HEK293 (cell line): ENCODE data around the gene S100A10.

Experiments
- CTCF ChIA-PET: fragments of 350-600 bp; formaldehyde crosslinking; extraction: SDS; loops from one replicate; lab custom pipeline; 2021; ENCODE audit warnings: antibody characterized with exemption; lab: Yijun Ruan, JAX
- POLR2A ChIA-PET: fragments of 300-600 bp; formaldehyde crosslinking; extraction: SDS; loops from one replicate; lab custom pipeline; 2020; ENCODE audit warnings: antibody characterized with exemption, inconsistent platforms; lab: Yijun Ruan, JAX
- H3K27ac ChIP-seq: fragments of 200-500 bp; sonication (Bioruptor generic); 2 replicates; pipeline ENCODE4 v1.5.1; 2014; ENCODE audit warnings: low read depth, low read length, control low read depth, inconsistent platforms; ENCODE audit errors: extremely low read depth
- H3K36me3 ChIP-seq, 2 experiments: fragments of 200-500 bp in 1 of 2; sonication (Bioruptor generic) in 1 of 2; 1 replicate in 1 of 2; 2 replicates in 1 of 2; pipeline ENCODE4 v1.5.1; 2014 to 2017; ENCODE audit warnings: inconsistent platforms in 2 of 2, low read length in 2 of 2; ENCODE audit not compliant: control insufficient read depth in 2 of 2, insufficient read depth in 1 of 2
- H3K4me1 ChIP-seq: fragments of 200-500 bp; sonication (Bioruptor generic); 2 replicates; pipeline ENCODE4 v1.5.1; 2014; ENCODE audit warnings: mild to moderate bottlenecking, low read length, inconsistent platforms; ENCODE audit not compliant: control insufficient read depth, insufficient read depth
- H3K4me3 ChIP-seq: 2 replicates; pipeline ENCODE4 v1.5.1; 2011; ENCODE audit warnings: low read depth, mild to moderate bottlenecking, control low read depth, low read length, moderate library complexity
- H3K9me3 ChIP-seq: fragments of 200-500 bp; sonication (Bioruptor generic); 2 replicates; pipeline ENCODE4 v1.5.1; 2014; ENCODE audit warnings: low read depth, low read length, inconsistent platforms; ENCODE audit not compliant: control insufficient read depth, insufficient read depth
- GLIS2 ChIP-seq: fragments of 450-650 bp; formaldehyde crosslinking; IDR thresholded peaks from 2 replicates; pipeline ENCODE4 v1.5.1; 2016; ENCODE audit warnings: missing biosample characterization, missing genetic modification characterization
- HOXA7 ChIP-seq: sonication (generic); formaldehyde crosslinking; IDR thresholded peaks from 2 replicates; pipeline ENCODE4 v1.8.1; 2022; ENCODE audit warnings: missing genetic modification reagents, borderline replicate concordance
- KLF8 ChIP-seq: fragments of 450-650 bp; formaldehyde crosslinking; IDR thresholded peaks from 2 replicates; pipeline ENCODE4 v1.5.1; 2016; ENCODE audit warnings: missing biosample characterization, missing genetic modification characterization
- YY2 ChIP-seq: fragments of 450-650 bp; formaldehyde crosslinking; IDR thresholded peaks from 2 replicates; pipeline ENCODE4 v1.5.1; 2016; ENCODE audit warnings: missing biosample characterization, missing genetic modification characterization
- ZNF133 ChIP-seq: fragments of 450-650 bp; formaldehyde crosslinking; IDR thresholded peaks from 2 replicates; pipeline ENCODE4 v1.5.1; 2016; ENCODE audit warnings: missing biosample characterization, missing genetic modification characterization
- ZNF214 ChIP-seq: fragments of 450-650 bp; formaldehyde crosslinking; IDR thresholded peaks from 2 replicates; pipeline ENCODE4 v1.5.1; 2017; ENCODE audit warnings: missing biosample characterization, mild to moderate bottlenecking, missing genetic modification characterization, borderline replicate concordance
- ZNF223 ChIP-seq: fragments of 450-650 bp; formaldehyde crosslinking; IDR thresholded peaks from 2 replicates; pipeline ENCODE4 v1.5.1; 2016; ENCODE audit warnings: missing biosample characterization, missing genetic modification characterization
- ZNF23 ChIP-seq: fragments of 450-650 bp; formaldehyde crosslinking; IDR thresholded peaks from 2 replicates; pipeline ENCODE4 v1.5.1; 2016; ENCODE audit warnings: missing biosample characterization, missing genetic modification characterization, borderline replicate concordance
- ZNF354C ChIP-seq: fragments of 450-650 bp; formaldehyde crosslinking; IDR thresholded peaks from 2 replicates; pipeline ENCODE4 v1.5.1; 2016; ENCODE audit warnings: missing biosample characterization, missing genetic modification characterization, low read depth, borderline replicate concordance
- ZNF544 ChIP-seq: fragments of 450-650 bp; formaldehyde crosslinking; IDR thresholded peaks from 2 replicates; pipeline ENCODE4 v1.5.0; 2017; ENCODE audit warnings: missing biosample characterization, missing genetic modification characterization
- ZNF626 ChIP-seq: fragments of 450-650 bp; sonication (Bioruptor Pico); formaldehyde crosslinking; IDR thresholded peaks from 2 replicates; pipeline ENCODE4 v1.5.1; 2018; ENCODE audit warnings: missing biosample characterization, missing genetic modification characterization, inconsistent platforms
- ZNF837 ChIP-seq: fragments of 450-650 bp; formaldehyde crosslinking; IDR thresholded peaks from 2 replicates; pipeline ENCODE4 v1.5.1; 2016; ENCODE audit warnings: missing biosample characterization, missing genetic modification characterization
- ZNF843 ChIP-seq: fragments of 450-650 bp; formaldehyde crosslinking; IDR thresholded peaks from 2 replicates; pipeline ENCODE4 v1.5.1; 2016; ENCODE audit warnings: missing biosample characterization, missing genetic modification characterization
- ZSCAN23 ChIP-seq: fragments of 450-650 bp; formaldehyde crosslinking; IDR thresholded peaks from 2 replicates; pipeline ENCODE4 v1.5.1; 2016; ENCODE audit warnings: missing biosample characterization, missing genetic modification characterization
- TF ChIP-seq, protein P1 (sequence below): fragments of 450-650 bp; formaldehyde crosslinking; IDR thresholded peaks from 2 replicates; pipeline ENCODE4 v1.5.1; 2016; ENCODE audit warnings: missing biosample characterization, missing genetic modification characterization
- TF ChIP-seq, protein P2 (sequence below): fragments of 450-650 bp; formaldehyde crosslinking; IDR thresholded peaks from 2 replicates; pipeline ENCODE4 v1.5.1; 2016; ENCODE audit warnings: missing biosample characterization, missing genetic modification characterization, low read depth
- TF ChIP-seq, protein P3 (sequence below): fragments of 450-650 bp; formaldehyde crosslinking; IDR thresholded peaks from 2 replicates; pipeline ENCODE4 v1.5.1; 2016; ENCODE audit warnings: missing biosample characterization, missing genetic modification characterization
- TF ChIP-seq, protein P4 (sequence below): fragments of 450-650 bp; formaldehyde crosslinking; IDR thresholded peaks from 2 replicates; pipeline ENCODE4 v1.5.1; 2017; ENCODE audit warnings: missing biosample characterization, missing genetic modification characterization
- TF ChIP-seq, protein P5 (sequence below): fragments of 450-650 bp; IDR thresholded peaks from 2 replicates; pipeline ENCODE4 v1.5.1; 2018; ENCODE audit warnings: missing biosample characterization, mild to moderate bottlenecking, missing genetic modification characterization

Gene S100A10

DNA sequence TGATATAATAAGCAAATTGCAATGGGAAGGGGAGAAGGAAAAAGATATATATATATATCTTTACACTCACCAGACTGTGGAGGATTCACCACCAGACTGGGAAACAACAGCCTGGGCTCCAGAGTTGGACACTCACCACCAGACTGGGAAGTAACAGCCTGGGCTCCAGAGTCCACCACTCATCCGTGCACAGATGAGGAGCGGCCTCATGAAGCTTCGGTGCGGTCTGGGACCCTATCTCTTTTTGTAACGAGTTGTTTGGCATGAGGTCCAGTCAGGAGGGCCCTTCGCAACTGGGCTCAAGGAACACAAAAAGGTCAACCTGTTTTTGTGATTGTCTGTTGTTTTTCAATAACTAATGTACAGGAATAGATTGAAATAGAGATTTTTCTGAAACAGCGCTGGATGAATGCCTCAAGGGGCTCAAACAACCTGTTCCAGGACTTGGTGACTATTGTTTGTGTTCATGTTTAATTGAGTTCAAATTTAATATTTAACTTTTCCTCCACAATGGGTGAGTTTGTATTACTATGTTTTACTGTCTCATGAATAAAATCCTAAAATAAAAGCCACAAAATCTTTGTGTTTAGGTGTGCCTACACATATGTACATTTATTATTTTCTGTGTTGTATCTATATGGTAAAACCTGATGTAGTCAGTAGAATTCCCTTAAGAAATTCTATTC is 40.1 kb downstream of the S100A10 start:
- TF ChIP-seq YY2 (tag by site-specific recombination) (no peak), ZNF544 (tag by site-specific recombination) (no peak), ZNF626 (tag by site-specific recombination) (no peak), KLF8 (tag by site-specific recombination) (no peak), ZNF133 (no peak), ZNF214 (tag by site-specific recombination) (no peak), ZNF23 (no peak)
- TF ChIP-seq, protein P1, sequence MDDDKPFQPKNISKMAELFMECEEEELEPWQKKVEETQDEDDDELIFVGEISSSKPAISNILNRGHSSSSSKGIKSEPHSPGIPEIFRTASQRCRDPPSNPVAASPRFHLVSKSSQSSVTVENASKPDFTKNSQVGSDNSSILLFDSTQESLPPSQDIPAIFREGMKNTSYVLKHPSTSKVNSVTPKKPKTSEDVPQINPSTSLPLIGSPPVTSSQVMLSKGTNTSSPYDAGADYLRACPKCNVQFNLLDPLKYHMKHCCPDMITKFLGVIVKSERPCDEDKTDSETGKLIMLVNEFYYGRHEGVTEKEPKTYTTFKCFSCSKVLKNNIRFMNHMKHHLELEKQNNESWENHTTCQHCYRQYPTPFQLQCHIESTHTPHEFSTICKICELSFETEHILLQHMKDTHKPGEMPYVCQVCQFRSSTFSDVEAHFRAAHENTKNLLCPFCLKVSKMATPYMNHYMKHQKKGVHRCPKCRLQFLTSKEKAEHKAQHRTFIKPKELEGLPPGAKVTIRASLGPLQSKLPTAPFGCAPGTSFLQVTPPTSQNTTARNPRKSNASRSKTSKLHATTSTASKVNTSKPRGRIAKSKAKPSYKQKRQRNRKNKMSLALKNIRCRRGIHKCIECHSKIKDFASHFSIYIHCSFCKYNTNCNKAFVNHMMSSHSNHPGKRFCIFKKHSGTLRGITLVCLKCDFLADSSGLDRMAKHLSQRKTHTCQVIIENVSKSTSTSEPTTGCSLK (tag by site-specific recombination) = no peak
- TF ChIP-seq, protein P2, sequence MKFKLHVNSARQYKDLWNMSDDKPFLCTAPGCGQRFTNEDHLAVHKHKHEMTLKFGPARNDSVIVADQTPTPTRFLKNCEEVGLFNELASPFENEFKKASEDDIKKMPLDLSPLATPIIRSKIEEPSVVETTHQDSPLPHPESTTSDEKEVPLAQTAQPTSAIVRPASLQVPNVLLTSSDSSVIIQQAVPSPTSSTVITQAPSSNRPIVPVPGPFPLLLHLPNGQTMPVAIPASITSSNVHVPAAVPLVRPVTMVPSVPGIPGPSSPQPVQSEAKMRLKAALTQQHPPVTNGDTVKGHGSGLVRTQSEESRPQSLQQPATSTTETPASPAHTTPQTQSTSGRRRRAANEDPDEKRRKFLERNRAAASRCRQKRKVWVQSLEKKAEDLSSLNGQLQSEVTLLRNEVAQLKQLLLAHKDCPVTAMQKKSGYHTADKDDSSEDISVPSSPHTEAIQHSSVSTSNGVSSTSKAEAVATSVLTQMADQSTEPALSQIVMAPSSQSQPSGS (tag by site-specific recombination) = no peak
- TF ChIP-seq, protein P3, sequence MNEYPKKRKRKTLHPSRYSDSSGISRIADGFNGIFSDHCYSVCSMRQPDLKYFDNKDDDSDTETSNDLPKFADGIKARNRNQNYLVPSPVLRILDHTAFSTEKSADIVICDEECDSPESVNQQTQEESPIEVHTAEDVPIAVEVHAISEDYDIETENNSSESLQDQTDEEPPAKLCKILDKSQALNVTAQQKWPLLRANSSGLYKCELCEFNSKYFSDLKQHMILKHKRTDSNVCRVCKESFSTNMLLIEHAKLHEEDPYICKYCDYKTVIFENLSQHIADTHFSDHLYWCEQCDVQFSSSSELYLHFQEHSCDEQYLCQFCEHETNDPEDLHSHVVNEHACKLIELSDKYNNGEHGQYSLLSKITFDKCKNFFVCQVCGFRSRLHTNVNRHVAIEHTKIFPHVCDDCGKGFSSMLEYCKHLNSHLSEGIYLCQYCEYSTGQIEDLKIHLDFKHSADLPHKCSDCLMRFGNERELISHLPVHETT = no peak
- TF ChIP-seq, protein P4, sequence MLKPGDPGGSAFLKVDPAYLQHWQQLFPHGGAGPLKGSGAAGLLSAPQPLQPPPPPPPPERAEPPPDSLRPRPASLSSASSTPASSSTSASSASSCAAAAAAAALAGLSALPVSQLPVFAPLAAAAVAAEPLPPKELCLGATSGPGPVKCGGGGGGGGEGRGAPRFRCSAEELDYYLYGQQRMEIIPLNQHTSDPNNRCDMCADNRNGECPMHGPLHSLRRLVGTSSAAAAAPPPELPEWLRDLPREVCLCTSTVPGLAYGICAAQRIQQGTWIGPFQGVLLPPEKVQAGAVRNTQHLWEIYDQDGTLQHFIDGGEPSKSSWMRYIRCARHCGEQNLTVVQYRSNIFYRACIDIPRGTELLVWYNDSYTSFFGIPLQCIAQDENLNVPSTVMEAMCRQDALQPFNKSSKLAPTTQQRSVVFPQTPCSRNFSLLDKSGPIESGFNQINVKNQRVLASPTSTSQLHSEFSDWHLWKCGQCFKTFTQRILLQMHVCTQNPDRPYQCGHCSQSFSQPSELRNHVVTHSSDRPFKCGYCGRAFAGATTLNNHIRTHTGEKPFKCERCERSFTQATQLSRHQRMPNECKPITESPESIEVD (tag by site-specific recombination) = no peak
- Histone ChIP-seq H3K4me1 (no peaks in the 10 kb centered on the region), H3K9me3 (no peaks in the 10 kb centered on the region), H3K36me3 (no peaks in the 10 kb centered on the region), H3K27ac (no peak overlapping the region), H3K4me3 (no peak overlapping the region)
- POLR2A ChIA-PET = no interaction called here
- CTCF ChIA-PET = interaction anchor here (0.6 to 1.3 kb wide), 7 partner anchors 9 to 446 kb away, joined by 3 to 6 read pairs (median 4); no protein-coding TSS in a partner anchor

DNA sequence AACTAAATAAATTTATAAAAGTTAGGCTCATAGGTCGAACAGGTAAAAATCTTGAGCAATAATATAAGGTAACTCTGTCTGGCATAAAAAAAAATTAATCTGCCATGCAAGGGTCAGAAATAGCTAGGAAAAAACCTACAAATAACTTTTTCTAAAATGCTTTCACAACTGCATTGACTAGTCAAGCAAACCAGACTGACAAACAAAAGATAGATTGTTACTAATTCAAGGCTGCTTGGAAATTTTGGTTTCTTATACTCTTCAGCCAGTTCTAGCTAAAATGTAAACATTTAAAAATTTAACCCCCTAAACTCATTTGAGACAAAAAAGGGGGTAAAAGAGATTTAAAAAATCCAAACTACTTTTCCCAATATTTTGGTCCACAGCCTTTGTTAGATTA is 40.8 kb downstream of the S100A10 start:
- POLR2A ChIA-PET = no interaction called here
- H3K27ac ChIP-seq = no peak overlapping the region
- H3K4me3 ChIP-seq = no peak overlapping the region
- no peaks in the 10 kb centered on the region for H3K4me1 ChIP-seq
- TF ChIP-seq ZSCAN23 (tag by site-specific recombination) (no peak), HOXA7 (CRISPR knock-in tag) (no peak), ZNF626 (tag by site-specific recombination) (no peak), GLIS2 (tag by site-specific recombination) (no peak), ZNF354C (tag by site-specific recombination) (no peak), ZNF223 (tag by site-specific recombination) (no peak), ZNF843 (tag by site-specific recombination) (no peak), ZNF837 (tag by site-specific recombination) (no peak)
- TF ChIP-seq, protein P5, sequence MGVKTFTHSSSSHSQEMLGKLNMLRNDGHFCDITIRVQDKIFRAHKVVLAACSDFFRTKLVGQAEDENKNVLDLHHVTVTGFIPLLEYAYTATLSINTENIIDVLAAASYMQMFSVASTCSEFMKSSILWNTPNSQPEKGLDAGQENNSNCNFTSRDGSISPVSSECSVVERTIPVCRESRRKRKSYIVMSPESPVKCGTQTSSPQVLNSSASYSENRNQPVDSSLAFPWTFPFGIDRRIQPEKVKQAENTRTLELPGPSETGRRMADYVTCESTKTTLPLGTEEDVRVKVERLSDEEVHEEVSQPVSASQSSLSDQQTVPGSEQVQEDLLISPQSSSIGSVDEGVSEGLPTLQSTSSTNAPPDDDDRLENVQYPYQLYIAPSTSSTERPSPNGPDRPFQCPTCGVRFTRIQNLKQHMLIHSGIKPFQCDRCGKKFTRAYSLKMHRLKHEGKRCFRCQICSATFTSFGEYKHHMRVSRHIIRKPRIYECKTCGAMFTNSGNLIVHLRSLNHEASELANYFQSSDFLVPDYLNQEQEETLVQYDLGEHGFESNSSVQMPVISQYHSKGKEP (tag by site-specific recombination) = no peak
- H3K9me3 ChIP-seq = no peaks in the 10 kb centered on the region
- CTCF ChIA-PET = interaction anchor here (0.7 to 1.2 kb wide), 4 partner anchors 15 to 61 kb away, joined by 3 to 6 read pairs (median 4); no protein-coding TSS in a partner anchor
- H3K36me3 ChIP-seq = no peaks in the 10 kb centered on the region
